Fibroblast of mammary gland (primary cell): ENCODE data around the gene SLC39A11.
A peak's percentile ranks its signal among the peaks of the same experiment; 100 is the strongest.

ENCODE experiments used
- DNase-seq: peaks from one replicate; pipeline ENCODE4 v3.0.0-alpha.2; 2010; ENCODE audit warnings: low read depth
- H3K4me3 ChIP-seq: 2 replicates; pipeline ENCODE4 v1.5.1; 2011; ENCODE audit warnings: low read depth, mild to moderate bottlenecking, low read length, moderate library complexity; ENCODE audit not compliant: control insufficient read depth
- CTCF ChIP-seq: conservative IDR thresholded peaks from 2 replicates; pipeline ENCODE4 v1.5.1; 2011; ENCODE audit warnings: low read depth, low read length, inconsistent platforms; ENCODE audit not compliant: control insufficient read depth, insufficient read depth

Gene SLC39A11

DNA sequence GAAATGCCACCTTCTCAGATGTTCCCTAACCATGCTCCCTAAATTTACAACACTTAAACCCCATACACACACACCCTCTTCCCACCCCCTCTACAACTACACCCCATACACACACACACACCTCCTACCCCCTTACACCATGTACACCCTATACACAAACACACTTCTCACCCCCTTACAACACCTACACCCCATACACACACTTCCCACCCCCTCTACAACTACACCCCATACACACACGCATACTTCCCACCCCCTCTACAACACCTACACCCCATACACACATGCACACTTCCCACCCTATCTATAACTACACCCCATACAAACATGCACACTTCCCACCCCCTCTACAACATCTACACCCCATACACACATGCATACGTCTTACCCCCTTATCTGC lies 172.0 kb downstream of the SLC39A11 start:
- TF ChIP-seq CTCF, result no peak
- no peak for DNase-seq

DNA sequence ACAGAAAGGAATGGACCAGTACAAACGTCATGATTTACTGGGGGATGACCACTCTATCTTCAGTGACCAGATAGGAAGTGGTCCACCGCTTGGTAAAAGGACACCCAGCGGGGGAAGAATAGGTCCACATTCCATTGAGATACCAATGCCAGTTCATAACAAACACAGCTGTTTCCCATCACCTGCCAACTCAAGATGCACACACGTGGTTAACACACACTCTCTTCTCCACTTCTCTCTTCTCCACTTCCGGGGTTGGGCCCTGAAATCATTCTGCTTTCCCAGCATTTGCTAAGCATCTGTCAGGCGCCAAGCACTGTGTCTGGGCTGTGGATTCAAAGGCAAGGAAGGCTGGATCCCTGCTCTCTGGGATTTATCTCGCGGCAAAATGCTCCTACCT lies 175.5 kb downstream of the SLC39A11 start:
- no peak overlapping the region for H3K4me3 ChIP-seq
- DNase-seq, result peak; percentile 15
- no peak for TF ChIP-seq CTCF

More for the DNA sequence above, 172.0 kb downstream of the SLC39A11 start:
- no peak overlapping the region for H3K4me3 ChIP-seq

- no peak overlapping the region for H3K4me3 ChIP-seq
- TF ChIP-seq CTCF, result no peak
- DNase-seq, result no peak
These were observed 176.8 kb downstream of the SLC39A11 start for GRCh38 chr17:72915625-72916081.

DNA sequence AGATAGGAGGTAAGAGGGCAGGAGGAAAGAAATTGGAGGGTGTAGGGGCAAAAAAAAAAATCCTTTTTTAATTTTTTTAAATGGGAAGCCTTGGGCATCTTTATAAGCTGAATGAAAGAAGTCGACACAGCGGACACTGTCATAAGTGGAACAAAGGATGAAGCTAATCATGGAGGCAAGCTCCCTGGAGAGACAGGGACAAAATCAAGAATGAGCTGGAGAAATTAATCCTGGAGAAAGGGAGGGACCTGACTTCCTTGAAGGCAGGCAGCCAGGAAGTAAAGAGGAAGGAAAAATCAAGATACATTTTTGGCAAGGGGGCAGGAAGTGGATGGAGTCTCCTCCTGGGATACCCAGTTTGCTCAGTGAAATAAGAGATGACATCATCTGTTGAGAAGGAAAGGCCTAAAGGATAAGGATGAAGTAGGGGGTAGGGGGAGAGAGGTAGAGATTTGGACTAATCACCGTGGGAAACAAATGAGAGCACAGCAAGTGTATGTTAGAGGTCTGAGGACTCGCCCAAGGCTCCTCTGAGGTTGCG lies 179.3 kb downstream of the SLC39A11 start:
- no peak overlapping the region for H3K4me3 ChIP-seq
- no peak for DNase-seq

GRCh38 chr17:72906306-72906705 lies 186.2 kb downstream of the SLC39A11 start:
- TF ChIP-seq CTCF, result no peak
- H3K4me3 ChIP-seq, result no peak overlapping the region
- DNase-seq, result no peak

More for the DNA sequence above, 179.3 kb downstream of the SLC39A11 start:
- no peak for TF ChIP-seq CTCF

- no peak for TF ChIP-seq CTCF
- DNase-seq, result no peak
- no peak overlapping the region for H3K4me3 ChIP-seq
These were observed 189.0 kb downstream of the SLC39A11 start for GRCh38 chr17:72903522-72903921.

- TF ChIP-seq CTCF, result no peak
- H3K4me3 ChIP-seq, result no peak overlapping the region
- no peak for DNase-seq
These were observed 190.8 kb downstream of the SLC39A11 start for GRCh38 chr17:72901657-72902056.
